Ascending aorta (tissue), 2 donors: Measurements from ENCODE around the gene PRRT2. TPM values are rescaled to one million over a fixed set of nuclear protein-coding genes. Genes with fewer than 3 reads are reported as not detected.
"Not testable (repeated sequence)": the region's sequence is repeated elsewhere in the genome, so short reads cannot be mapped to it uniquely, and the experiment has no call there.

Experiments used
- DNase-seq, 2 donors: peaks; one replicate each; pipeline ENCODE4 v3.0.0-alpha.2; 2019; ENCODE audit warnings: low spot score in 2 of 2
- H3K27ac ChIP-seq, 2 donors: fragments of 200-600 bp; sonication (generic); one replicate each; pipeline ENCODE4 v1.5.1; 2016 to 2017; ENCODE audit warnings: mild to moderate bottlenecking in 1 of 2
- H3K27me3 ChIP-seq: fragments of 200-600 bp; sonication (generic); one replicate; pipeline ENCODE4 v1.5.1; 2017
- H3K36me3 ChIP-seq, 2 donors: fragments of 200-600 bp; sonication (generic); one replicate each; pipeline ENCODE4 v1.5.1; 2016
- H3K4me1 ChIP-seq, 2 donors: fragments of 200-600 bp; sonication (generic); one replicate each; pipeline ENCODE4 v1.5.1; 2016 to 2017; ENCODE audit warnings: mild to moderate bottlenecking in 1 of 2
- H3K4me3 ChIP-seq, 2 donors: fragments of 200-600 bp; sonication (generic); one replicate each; pipeline ENCODE4 v1.5.1; 2016 to 2017; ENCODE audit warnings: mild to moderate bottlenecking in 1 of 2
- H3K9me3 ChIP-seq, 2 donors: fragments of 200-600 bp; sonication (generic); one replicate each; pipeline ENCODE4 v1.5.1; 2016
- CTCF ChIP-seq, 3 experiments: fragments of 200-600 bp in 2 of 3; fragments of 450-650 bp in 1 of 3; sonication (generic) in 2 of 3; IDR thresholded peaks; one replicate each; pipeline ENCODE4 v1.5.1; 2016 to 2019; ENCODE audit warnings: antibody characterized with exemption in 3 of 3, mild to moderate bottlenecking in 1 of 3, moderate library complexity in 1 of 3
- intact Hi-C: fragments of 100-400 bp; cut with DNase I; formaldehyde crosslinking; loops from one replicate; pipeline ENCODE4 v1.15.1; 2023
- total RNA-seq: library from RNA; depleted of rRNA; stranded (reverse); fragments of >200 nt; gene quantifications from one replicate; pipeline ENCODE4 v1.1.0, GENCODE V29; 2016

PRRT2 gene
- total RNA-seq, 1 donor from 2014 or later, result 5.0 TPM

DNA sequence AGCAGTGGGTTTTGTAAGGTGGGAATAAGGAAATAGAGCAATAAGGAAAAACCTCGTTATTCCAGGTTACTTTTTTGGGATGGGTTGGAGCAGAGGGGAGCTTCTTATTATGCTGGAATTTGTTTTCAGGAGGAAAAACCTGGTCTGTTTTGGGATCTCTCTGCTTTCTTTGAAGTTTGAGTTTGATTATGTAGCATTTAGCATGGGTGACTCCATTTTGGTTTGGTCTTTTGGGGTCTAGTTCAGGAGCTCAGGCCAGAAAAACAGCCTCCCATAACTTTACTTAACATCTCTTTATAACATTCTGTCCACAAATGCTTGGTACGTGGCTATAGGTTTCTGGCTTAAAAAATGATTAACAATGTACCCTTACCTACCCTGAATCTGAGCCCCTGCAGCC is 42.5 kb upstream of the PRRT2 start:
- no peak overlapping the region for H3K27ac ChIP-seq
- H3K4me1 ChIP-seq, result no peaks in the 10 kb centered on the region
- no peaks in the 10 kb centered on the region for H3K9me3 ChIP-seq
- H3K27me3 ChIP-seq, result no peaks in the 10 kb centered on the region
- no peaks in the 10 kb centered on the region for H3K36me3 ChIP-seq
- intact Hi-C loops, result no loop called here
- no peak for TF ChIP-seq CTCF (IDR thresholded peaks at IDR 0.05)
- no peak for DNase-seq
- no peak overlapping the region for H3K4me3 ChIP-seq

DNA sequence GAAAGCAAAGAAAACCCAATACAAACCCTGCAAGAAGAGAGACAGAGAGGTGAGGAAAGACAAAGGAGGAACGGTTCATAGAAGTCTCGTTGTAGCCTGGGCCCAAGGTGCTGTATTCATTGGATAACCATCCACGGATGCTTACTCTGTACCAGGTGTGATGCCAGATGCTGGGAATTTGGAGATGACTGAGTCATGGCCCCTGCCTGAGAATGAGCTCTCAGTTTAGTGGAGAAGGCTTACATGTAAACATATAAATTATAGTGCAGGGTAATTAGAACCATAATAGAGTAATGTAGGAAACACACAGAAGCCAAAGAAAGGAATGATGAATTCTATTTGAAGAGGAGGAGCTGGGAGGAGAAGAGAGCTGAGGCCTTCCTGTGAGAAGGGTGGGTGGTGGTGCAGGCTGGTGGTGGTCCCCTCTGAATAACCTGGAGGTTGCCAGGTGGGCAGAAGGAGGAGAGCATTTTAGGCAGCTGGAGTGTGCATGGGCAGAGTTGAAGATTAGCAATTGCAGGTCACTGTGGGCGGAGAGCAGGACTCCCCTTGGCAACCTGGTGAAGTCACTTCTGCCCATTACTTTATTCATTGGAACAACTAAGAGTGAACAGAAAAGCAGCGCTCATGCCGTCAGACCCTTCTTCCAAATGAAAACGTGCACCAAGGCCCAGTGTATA is 41.6 kb upstream of the PRRT2 start:
- Histone ChIP-seq H3K4me1 (no peaks in the 10 kb centered on the region), H3K36me3 (no peaks in the 10 kb centered on the region), H3K4me3 (no peak overlapping the region), H3K27ac (no peak overlapping the region), H3K9me3 (no peaks in the 10 kb centered on the region), H3K27me3 (no peaks in the 10 kb centered on the region)
- no peak for TF ChIP-seq CTCF (IDR thresholded peaks at IDR 0.05)
- intact Hi-C loops, result no loop called here
- no peak for DNase-seq

- H3K27ac ChIP-seq, H3K36me3 ChIP-seq, H3K9me3 ChIP-seq, DNase-seq, H3K4me3 ChIP-seq, H3K4me1 ChIP-seq, intact Hi-C loops, H3K27me3 ChIP-seq: not testable (repeated sequence)
Observed at GRCh38 chr16:29772330-29772729, 39.7 kb upstream of the PRRT2 start.

DNA sequence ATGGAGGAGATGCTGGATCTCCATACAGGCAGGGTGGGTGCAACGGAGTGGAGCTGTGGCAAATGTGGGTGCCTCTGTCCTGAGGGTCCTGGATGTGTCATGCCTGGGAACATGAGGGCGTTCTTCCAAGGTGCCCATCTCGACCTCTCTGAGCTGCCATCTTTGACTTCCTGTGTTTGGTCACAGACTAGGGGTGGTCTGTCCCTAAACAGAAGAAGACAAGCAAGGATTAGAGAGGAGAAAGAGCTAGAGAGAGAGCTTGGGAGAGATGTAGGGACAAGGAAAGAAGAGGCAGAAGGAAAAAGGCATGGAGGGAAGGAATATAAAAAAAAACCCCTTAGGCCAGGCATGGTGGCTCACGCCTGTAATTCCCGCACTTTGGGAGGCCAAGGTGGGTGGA is 37.3 kb upstream of the PRRT2 start:
- Histone ChIP-seq H3K4me3 (no peak overlapping the region), H3K4me1 (no peaks in the 10 kb centered on the region), H3K9me3 (no peaks in the 10 kb centered on the region), H3K27ac (no peak overlapping the region), H3K36me3 (no peaks in the 10 kb centered on the region), H3K27me3 (no peaks in the 10 kb centered on the region)
- DNase-seq, result no peak
- intact Hi-C loops, result no loop called here
- no peak for TF ChIP-seq CTCF (IDR thresholded peaks at IDR 0.05)

DNA sequence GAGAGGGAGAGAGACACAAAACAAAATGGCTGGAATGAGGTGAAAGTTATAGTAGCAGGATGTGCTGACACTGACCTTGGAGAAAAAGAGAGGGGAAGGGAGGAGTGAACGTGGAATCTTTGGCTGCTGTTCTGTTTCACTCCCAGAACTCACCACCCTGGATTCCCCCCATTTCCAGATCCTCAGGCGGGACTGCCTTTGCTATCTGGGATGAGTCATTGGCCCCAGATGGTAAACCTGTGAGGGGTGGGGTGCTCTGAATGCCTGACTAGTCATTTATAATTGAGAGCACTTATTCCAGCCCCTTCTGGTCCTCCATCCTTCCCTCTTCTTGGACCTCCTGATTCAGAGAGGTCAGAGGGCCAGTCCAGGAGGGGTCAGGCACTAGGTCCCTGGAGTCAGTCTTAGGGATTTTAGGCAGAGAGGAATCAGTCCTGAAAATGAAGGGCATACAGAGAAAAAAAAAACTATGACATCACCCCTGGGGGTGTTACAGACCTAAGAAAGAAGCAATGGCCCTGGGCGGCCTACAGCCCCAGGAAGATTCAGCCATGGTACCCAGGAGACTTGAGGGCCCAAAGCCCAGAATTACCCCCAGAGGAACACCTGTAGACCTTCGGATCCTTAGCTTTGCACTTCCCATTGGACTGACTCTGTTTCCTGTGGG is 36.1 kb upstream of the PRRT2 start:
- Histone ChIP-seq H3K27me3 (no peaks in the 10 kb centered on the region), H3K27ac (no peak overlapping the region), H3K36me3 (no peaks in the 10 kb centered on the region), H3K4me1 (no peaks in the 10 kb centered on the region), H3K9me3 (no peaks in the 10 kb centered on the region), H3K4me3 (no peak overlapping the region)
- no peak for DNase-seq
- intact Hi-C loops, result no loop called here
- no peak for TF ChIP-seq CTCF (IDR thresholded peaks at IDR 0.05)

DNA sequence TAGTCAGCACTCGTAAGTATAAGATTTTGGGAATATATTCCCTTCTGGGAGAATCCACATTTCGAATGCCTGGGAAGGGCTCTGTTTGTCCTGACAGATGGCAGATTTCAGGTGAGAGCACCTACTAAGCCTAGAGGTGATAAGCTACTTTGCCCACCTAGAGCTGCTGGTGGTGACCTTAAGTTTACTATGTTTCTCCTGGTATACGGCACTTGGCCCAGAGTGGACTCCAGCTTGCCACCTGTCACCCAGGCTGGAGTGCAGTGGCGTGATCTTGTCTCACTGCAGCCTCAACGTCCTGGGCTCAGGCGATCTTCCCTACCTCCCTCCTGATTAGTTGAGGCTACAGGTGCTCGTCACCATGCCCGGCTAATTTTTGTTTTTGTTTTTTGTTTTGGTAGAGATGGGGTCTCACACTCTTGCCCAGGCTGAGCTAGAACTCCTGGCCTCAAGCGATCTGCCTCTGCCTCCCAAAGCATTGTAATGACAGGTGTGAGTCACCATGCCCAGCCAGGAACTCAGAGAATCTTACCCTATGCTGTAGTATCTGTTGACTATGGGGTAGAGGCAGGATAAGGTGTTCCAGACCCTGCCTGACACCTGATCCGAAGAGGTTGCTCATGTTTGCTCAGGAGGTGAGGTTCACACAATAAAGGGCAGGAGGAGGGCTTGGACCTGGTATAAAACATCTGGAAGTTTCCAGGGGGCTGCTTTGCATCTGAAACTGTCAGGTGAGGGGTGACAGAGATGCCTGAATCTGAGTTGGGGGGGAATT is 34.2 kb upstream of the PRRT2 start, which contains the start of gene ZG16:
TSS of gene ZG16 (plus strand) at position 681 of the 775 bp plus-strand sequence. CDS start 1,011 bp downstream, outside the sequence.
- H3K4me3 ChIP-seq, result no peak within 1 kb of the TSS
- intact Hi-C loops, result no loop called here
- DNase-seq, result no peak
- no peak within 1 kb of the TSS for H3K27ac ChIP-seq
- no peaks in the 10 kb centered on the region for H3K36me3 ChIP-seq
- no peaks in the 10 kb centered on the region for H3K4me1 ChIP-seq
- no peaks in the 10 kb centered on the region for H3K27me3 ChIP-seq
- no peaks in the 10 kb centered on the region for H3K9me3 ChIP-seq
- no peak for TF ChIP-seq CTCF (IDR thresholded peaks at IDR 0.05)
